HEK293 (cell line): Measurements from ENCODE around the gene ARHGAP1.
"Not testable (repeated sequence)": the region's sequence is repeated elsewhere in the genome, so short reads cannot be mapped to it uniquely, and the experiment has no call there.

ENCODE experiments used
- ZBTB21 ChIP-seq: fragments of 450-650 bp; formaldehyde crosslinking; IDR thresholded peaks from 2 replicates; pipeline ENCODE4 v1.5.1; 2017; ENCODE audit warnings: missing biosample characterization, missing genetic modification characterization
- ZNF169 ChIP-seq: fragments of 450-650 bp; formaldehyde crosslinking; IDR thresholded peaks from 2 replicates; pipeline ENCODE4 v1.5.1; 2016; ENCODE audit warnings: missing biosample characterization, missing genetic modification characterization
- TF ChIP-seq, protein P1 (sequence below): fragments of 450-650 bp; formaldehyde crosslinking; IDR thresholded peaks from 2 replicates; pipeline ENCODE4 v1.5.1; 2016; ENCODE audit warnings: missing biosample characterization, missing genetic modification characterization
- TF ChIP-seq, protein P2 (sequence below): fragments of 450-650 bp; formaldehyde crosslinking; IDR thresholded peaks from 2 replicates; pipeline ENCODE4 v1.5.1; 2016; ENCODE audit warnings: missing biosample characterization, missing genetic modification characterization
- TF ChIP-seq, protein P3 (sequence below): sonication (generic); formaldehyde crosslinking; IDR thresholded peaks from 2 replicates; pipeline ENCODE4 v1.8.1; 2022; ENCODE audit warnings: mild to moderate bottlenecking, moderate library complexity, missing genetic modification reagents

DNA sequence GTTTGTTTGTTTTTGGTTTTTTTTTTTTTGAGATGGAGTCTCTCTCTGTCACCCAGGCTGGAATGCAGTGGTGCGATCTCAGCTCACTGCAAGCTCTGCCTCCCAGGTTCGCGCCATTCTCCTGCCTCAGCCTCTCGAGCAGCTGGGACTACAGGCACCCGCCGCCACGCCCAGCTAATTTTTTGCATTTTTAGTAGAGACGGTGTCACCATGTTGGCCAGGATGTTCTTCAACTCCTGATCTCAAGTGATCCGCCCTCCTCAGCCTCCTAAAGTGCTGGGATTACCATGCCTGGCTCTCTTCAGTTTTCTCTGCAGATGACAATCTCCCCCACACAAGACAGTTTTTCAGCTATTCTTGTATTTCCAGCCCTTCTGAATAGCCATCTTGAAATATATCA lies 8.9 kb upstream of the ARHGAP1 start:
- TF ChIP-seq, protein P1, sequence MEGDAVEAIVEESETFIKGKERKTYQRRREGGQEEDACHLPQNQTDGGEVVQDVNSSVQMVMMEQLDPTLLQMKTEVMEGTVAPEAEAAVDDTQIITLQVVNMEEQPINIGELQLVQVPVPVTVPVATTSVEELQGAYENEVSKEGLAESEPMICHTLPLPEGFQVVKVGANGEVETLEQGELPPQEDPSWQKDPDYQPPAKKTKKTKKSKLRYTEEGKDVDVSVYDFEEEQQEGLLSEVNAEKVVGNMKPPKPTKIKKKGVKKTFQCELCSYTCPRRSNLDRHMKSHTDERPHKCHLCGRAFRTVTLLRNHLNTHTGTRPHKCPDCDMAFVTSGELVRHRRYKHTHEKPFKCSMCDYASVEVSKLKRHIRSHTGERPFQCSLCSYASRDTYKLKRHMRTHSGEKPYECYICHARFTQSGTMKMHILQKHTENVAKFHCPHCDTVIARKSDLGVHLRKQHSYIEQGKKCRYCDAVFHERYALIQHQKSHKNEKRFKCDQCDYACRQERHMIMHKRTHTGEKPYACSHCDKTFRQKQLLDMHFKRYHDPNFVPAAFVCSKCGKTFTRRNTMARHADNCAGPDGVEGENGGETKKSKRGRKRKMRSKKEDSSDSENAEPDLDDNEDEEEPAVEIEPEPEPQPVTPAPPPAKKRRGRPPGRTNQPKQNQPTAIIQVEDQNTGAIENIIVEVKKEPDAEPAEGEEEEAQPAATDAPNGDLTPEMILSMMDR (tag by site-specific recombination), result not testable (repeated sequence)
- not testable (repeated sequence) for TF ChIP-seq ZBTB21, ZNF169 (tag by site-specific recombination)
- TF ChIP-seq, protein P2, sequence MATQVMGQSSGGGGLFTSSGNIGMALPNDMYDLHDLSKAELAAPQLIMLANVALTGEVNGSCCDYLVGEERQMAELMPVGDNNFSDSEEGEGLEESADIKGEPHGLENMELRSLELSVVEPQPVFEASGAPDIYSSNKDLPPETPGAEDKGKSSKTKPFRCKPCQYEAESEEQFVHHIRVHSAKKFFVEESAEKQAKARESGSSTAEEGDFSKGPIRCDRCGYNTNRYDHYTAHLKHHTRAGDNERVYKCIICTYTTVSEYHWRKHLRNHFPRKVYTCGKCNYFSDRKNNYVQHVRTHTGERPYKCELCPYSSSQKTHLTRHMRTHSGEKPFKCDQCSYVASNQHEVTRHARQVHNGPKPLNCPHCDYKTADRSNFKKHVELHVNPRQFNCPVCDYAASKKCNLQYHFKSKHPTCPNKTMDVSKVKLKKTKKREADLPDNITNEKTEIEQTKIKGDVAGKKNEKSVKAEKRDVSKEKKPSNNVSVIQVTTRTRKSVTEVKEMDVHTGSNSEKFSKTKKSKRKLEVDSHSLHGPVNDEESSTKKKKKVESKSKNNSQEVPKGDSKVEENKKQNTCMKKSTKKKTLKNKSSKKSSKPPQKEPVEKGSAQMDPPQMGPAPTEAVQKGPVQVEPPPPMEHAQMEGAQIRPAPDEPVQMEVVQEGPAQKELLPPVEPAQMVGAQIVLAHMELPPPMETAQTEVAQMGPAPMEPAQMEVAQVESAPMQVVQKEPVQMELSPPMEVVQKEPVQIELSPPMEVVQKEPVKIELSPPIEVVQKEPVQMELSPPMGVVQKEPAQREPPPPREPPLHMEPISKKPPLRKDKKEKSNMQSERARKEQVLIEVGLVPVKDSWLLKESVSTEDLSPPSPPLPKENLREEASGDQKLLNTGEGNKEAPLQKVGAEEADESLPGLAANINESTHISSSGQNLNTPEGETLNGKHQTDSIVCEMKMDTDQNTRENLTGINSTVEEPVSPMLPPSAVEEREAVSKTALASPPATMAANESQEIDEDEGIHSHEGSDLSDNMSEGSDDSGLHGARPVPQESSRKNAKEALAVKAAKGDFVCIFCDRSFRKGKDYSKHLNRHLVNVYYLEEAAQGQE (tag by site-specific recombination), result not testable (repeated sequence)
- TF ChIP-seq, protein P3, sequence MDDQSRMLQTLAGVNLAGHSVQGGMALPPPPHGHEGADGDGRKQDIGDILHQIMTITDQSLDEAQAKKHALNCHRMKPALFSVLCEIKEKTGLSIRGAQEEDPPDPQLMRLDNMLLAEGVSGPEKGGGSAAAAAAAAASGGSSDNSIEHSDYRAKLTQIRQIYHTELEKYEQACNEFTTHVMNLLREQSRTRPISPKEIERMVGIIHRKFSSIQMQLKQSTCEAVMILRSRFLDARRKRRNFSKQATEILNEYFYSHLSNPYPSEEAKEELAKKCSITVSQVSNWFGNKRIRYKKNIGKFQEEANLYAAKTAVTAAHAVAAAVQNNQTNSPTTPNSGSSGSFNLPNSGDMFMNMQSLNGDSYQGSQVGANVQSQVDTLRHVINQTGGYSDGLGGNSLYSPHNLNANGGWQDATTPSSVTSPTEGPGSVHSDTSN (CRISPR knock-in tag), result not testable (repeated sequence)
